K562 (cell line): ENCODE data around the gene PHKG2. TPM values are rescaled to one million over a fixed set of nuclear protein-coding genes. Genes with fewer than 3 reads are reported as not detected.
A peak's percentile ranks its signal among the peaks of the same experiment; 100 is the strongest.

Source experiments
- ATAC-seq: fragments of 200-7000 bp; cut with Tn5 transposase; 3 replicates; pipeline ENCODE4 v1.9.1; 2020; ENCODE audit warnings: moderate library complexity
- BruUV-seq: library from RNA; stranded (reverse); fragments of 400-500 nt; replicated peaks from 2 replicates; lab custom pipeline; 2021; lab: Mats Ljungman, UMichigan
- CTCF ChIA-PET: fragments of 300-600 bp; formaldehyde crosslinking; extraction: SDS; loops from one replicate; lab custom pipeline; 2021; ENCODE audit warnings: low intra/inter-chr PET ratio; lab: Yijun Ruan, JAX
- POLR2A ChIA-PET: fragments of 300-600, 350-650 bp; sonication (Branson Sonifier 250); formaldehyde crosslinking; extraction: SDS; loops from one replicate; lab custom pipeline; 2021; ENCODE audit warnings: antibody characterized with exemption, inconsistent platforms; lab: Yijun Ruan, JAX
- DNase-seq, 4 experiments: peaks; one replicate each; pipeline versions ENCODE4 v3.0.0 to v3.0.0-alpha.2; 2011 to 2018; ENCODE audit warnings: low spot score in 3 of 4, mixed read lengths in 3 of 4; ENCODE audit errors: extremely low read depth in 1 of 4
- FAIRE-seq: peaks from 2 replicates; lab custom pipeline; 2011; peaks lifted over from hg19 to GRCh38; lab: Jason Lieb, UNC
- H2AFZ ChIP-seq: 2 replicates; pipeline ENCODE4 v1.6.0; 2011; ENCODE audit warnings: low read depth, low read length, control low read depth, inconsistent platforms
- H3K27ac ChIP-seq: fragments of 200-600 bp; 3 replicates; pipeline ENCODE4 v1.8.0; 2011; ENCODE audit warnings: low read depth, mild to moderate bottlenecking, control low read depth, inconsistent platforms, low read length, moderate library complexity, mixed read lengths; ENCODE audit errors: extremely low read depth
- H3K27me3 ChIP-seq, 2 experiments: fragments of 300-600 bp in 1 of 2; 2 replicates in 1 of 2; 3 replicates in 1 of 2; pipeline versions ENCODE4 v1.6.0 to v1.8.0; 2011; ENCODE audit warnings: inconsistent platforms in 2 of 2, low read length in 2 of 2, mild to moderate bottlenecking in 1 of 2, mixed read lengths in 1 of 2, moderate library complexity in 1 of 2; ENCODE audit not compliant: control insufficient read depth in 2 of 2, insufficient read depth in 2 of 2
- H3K36me3 ChIP-seq: fragments of 300-600 bp; 3 replicates; pipeline ENCODE4 v1.8.0; 2011; ENCODE audit warnings: mild to moderate bottlenecking, low read length, inconsistent platforms; ENCODE audit not compliant: control insufficient read depth, insufficient read depth
- H3K4me1 ChIP-seq, 2 experiments: fragments of 200-600 bp in 1 of 2; replicated peaks in 1 of 2; 2 replicates in 1 of 2; 3 replicates in 1 of 2; pipeline versions ENCODE4 v1.5.1 to v1.8.0; 2011; ENCODE audit warnings: inconsistent platforms in 2 of 2, low read length in 2 of 2, mild to moderate bottlenecking in 1 of 2, mixed read lengths in 1 of 2, moderate library complexity in 1 of 2; ENCODE audit not compliant: control insufficient read depth in 2 of 2, insufficient read depth in 2 of 2
- H3K4me2 ChIP-seq: 2 replicates; pipeline ENCODE4 v1.6.1; 2011; ENCODE audit warnings: low read length, control low read depth, inconsistent platforms, mixed read lengths; ENCODE audit not compliant: insufficient read depth
- H3K4me3 ChIP-seq: fragments of 200-600 bp; sonication (generic), shearing (Covaris generic); 2 replicates; pipeline ENCODE4 v1.5.1; 2016; ENCODE audit warnings: control low read depth, inconsistent platforms
- H3K79me2 ChIP-seq: fragments of 200-600 bp; 3 replicates; pipeline ENCODE4 v1.8.0; 2011; ENCODE audit warnings: low read length, inconsistent platforms; ENCODE audit not compliant: control insufficient read depth, insufficient read depth
- H3K9ac ChIP-seq, 2 experiments: 2 replicates each; pipeline versions ENCODE4 v1.6.0 to v1.6.1; 2011; ENCODE audit warnings: low read depth in 2 of 2, low read length in 2 of 2, control low read depth in 1 of 2, inconsistent platforms in 1 of 2, mild to moderate bottlenecking in 1 of 2, mixed read lengths in 1 of 2; ENCODE audit not compliant: insufficient read depth in 1 of 2
- H3K9me1 ChIP-seq: one replicate; pipeline ENCODE4 v1.6.0; 2011; ENCODE audit warnings: inconsistent platforms, mild to moderate bottlenecking, low read length, moderate library complexity; ENCODE audit not compliant: control insufficient read depth, insufficient read depth
- H3K9me3 ChIP-seq: replicated peaks from 2 replicates; pipeline ENCODE4 v1.5.1; 2011; ENCODE audit warnings: low read depth, low read length, inconsistent platforms; ENCODE audit not compliant: control insufficient read depth, insufficient read depth
- H4K20me1 ChIP-seq: replicated peaks from 2 replicates; pipeline ENCODE4 v1.6.1; 2011; ENCODE audit warnings: low read length, inconsistent platforms, mixed read lengths; ENCODE audit not compliant: control insufficient read depth, insufficient read depth
- MTA1 ChIP-seq: fragments of 450-650 bp; IDR thresholded peaks from 2 replicates; pipeline ENCODE4 v1.6.1; 2017; ENCODE audit warnings: borderline replicate concordance
- POLR2G ChIP-seq: fragments of 200-400 bp; formaldehyde crosslinking; IDR thresholded peaks from 2 replicates; pipeline ENCODE4 v1.6.1; 2017; ENCODE audit warnings: low read depth, mild to moderate bottlenecking, antibody characterized with exemption, low read length, moderate library complexity
- RBFOX2 ChIP-seq: fragments of 200-400 bp; formaldehyde crosslinking; IDR thresholded peaks from 2 replicates; pipeline ENCODE4 v1.6.1; 2017; ENCODE audit warnings: low read depth, mild to moderate bottlenecking, low read length, moderate library complexity
- SMARCE1 ChIP-seq: fragments of 450-650 bp; IDR thresholded peaks from 2 replicates; pipeline ENCODE4 v1.7.1; 2016; ENCODE audit warnings: mild to moderate bottlenecking
- WGBS: fragments of 100-300 bp; shearing (Covaris generic); methylation state at CpG from one replicate; pipeline ENCODE4 v1.1.6; 2016; ENCODE audit warnings: low coverage, mixed read lengths; ENCODE audit not compliant: insufficient coverage; ENCODE audit errors: missing lambda C conversion rate; 5-methylcytosine and 5-hydroxymethylcytosine counted together
- in situ Hi-C: fragments of 300-500 bp; cut with MboI; formaldehyde crosslinking; loops from 4 replicates; pipeline ENCODE4 v1.15.0; 2018; ENCODE audit warnings: inconsistent platforms, mixed read lengths
- intact Hi-C: fragments of 100-400 bp; cut with micrococcal nuclease; formaldehyde crosslinking; loops from 2 replicates; pipeline ENCODE4 v1.14.2; 2022
- polyA plus RNA-seq, 8 experiments: library from polyadenylated mRNA; depleted of rRNA in 4 of 8; stranded (reverse) in 5 of 8; unstranded in 3 of 8; fragments of >200 nt; fragmentation: Nextera tagmentation in 2 of 8; fragmentation: Illumina TruSeq in 1 of 8; extraction: Ambion mirVana in 2 of 8; extraction: Trizol in 1 of 8; gene quantifications; 2 replicates each; pipeline versions ENCODE4 v1.2.1 to v1.2.3, GENCODE V29; 2011 to 2014; ENCODE audit warnings: inconsistent platforms in 1 of 8, missing spikeins in 1 of 8
- total RNA-seq, 7 experiments: library from RNA; depleted of rRNA in 6 of 7; stranded (reverse); fragments of >200 nt in 6 of 7; fragmentation: Illumina TruSeq in 2 of 7; extraction: Trizol in 2 of 7; gene quantifications; 2 replicates each; pipeline versions ENCODE4 v1.2.1 to v1.2.3, GENCODE V29; 2011 to 2021; ENCODE audit warnings: low replicate concordance in 1 of 7

Gene PHKG2
- total and polyA plus RNA-seq, 9 of the 15 experiments (the other 6 are each of a cell fraction or from before 2014, with no cell fraction given) = 5.8 to 54.2 (median 30.7) TPM

GRCh38 chr16:30755955-30756780 lies 7.9 kb downstream of the PHKG2 start:
- ATAC-seq = no peak
- Histone ChIP-seq H3K9ac (no peak overlapping the region; a peak in 1 of 4 replicates), H3K27ac (no peak overlapping the region), H3K9me3 (no peaks in the 10 kb centered on the region), H3K4me2 (no peak overlapping the region), H3K36me3 (peaks cover 84% of the 10 kb centered on the region), H3K4me3 (no peak overlapping the region), H3K79me2 (peaks cover 9% of the 10 kb centered on the region; the same call in 2 of the 3 replicates), H3K4me1 (peaks cover 8 to 15% of the 10 kb centered on the region in 2 experiments; a peak in 3 of 5 replicates), H2AFZ (no peak overlapping the region), H4K20me1 (no peaks in the 10 kb centered on the region), H3K27me3 (no peaks in the 10 kb centered on the region), H3K9me1 (no peaks in the 10 kb centered on the region)
- TF ChIP-seq RBFOX2 (peak; percentile 22; the same call in 1 of the 2 replicates), POLR2G (peak; percentile 64), MTA1 (no peak)
- ChIA-PET POLR2A (interaction anchor here (0.6 to 2.0 kb wide), 4 partner anchors 8 to 100 kb away, joined by 3 to 9 read pairs (median 3); partner anchors contain the start of genes PHKG2 and SRCAP), CTCF (no interaction called here)
- 90% methylated on average over 18 of the region's 20 CpGs for WGBS
- BruUV-seq = no TSS peak
- intact Hi-C loops = no loop called here
- no peak for FAIRE-seq
- in situ Hi-C loops = no loop called here
- DNase-seq = peak in 1 of 4 experiments; percentile 10

GRCh38 chr16:30756781-30757100 lies 8.5 kb downstream of the PHKG2 start:
- H2AFZ ChIP-seq = no peak overlapping the region
- no peaks in the 10 kb centered on the region for H3K9me1 ChIP-seq
- no peaks in the 10 kb centered on the region for H3K9me3 ChIP-seq
- TF ChIP-seq SMARCE1 (no peak), POLR2G (peak; percentile 46)
- DNase-seq (no peak), ATAC-seq (no peak), FAIRE-seq (no peak)
- ChIA-PET CTCF (no interaction called here), POLR2A (interaction anchor here (0.6 to 2.0 kb wide), 5 partner anchors 9 to 100 kb away, joined by 3 to 9 read pairs (median 3); partner anchors contain the start of genes PHKG2 and SRCAP)
- no peak overlapping the region for H3K4me3 ChIP-seq
- in situ Hi-C loops (no loop called here), intact Hi-C loops (no loop called here)
- 94% methylated on average over 7 of the region's 13 CpGs for WGBS
- H3K27me3 ChIP-seq = no peaks in the 10 kb centered on the region
- no peaks in the 10 kb centered on the region for H4K20me1 ChIP-seq
- H3K79me2 ChIP-seq = peaks cover 14% of the 10 kb centered on the region; the same call in 2 of the 3 replicates
- peaks cover 8 to 20% of the 10 kb centered on the region in 2 experiments; a peak in 3 of 5 replicates for H3K4me1 ChIP-seq
- no peak overlapping the region for H3K27ac ChIP-seq
- H3K4me2 ChIP-seq = no peak overlapping the region
- no peak overlapping the region; a peak in 1 of 4 replicates for H3K9ac ChIP-seq
- peaks cover 79% of the 10 kb centered on the region for H3K36me3 ChIP-seq
- no TSS peak for BruUV-seq
